LNCaP clone FGC (cell line): ENCODE data around the gene AP1S3.
"Not testable (repeated sequence)": the region's sequence is repeated elsewhere in the genome, so short reads cannot be mapped to it uniquely, and the experiment has no call there.

Experiments
- DNase-seq: peaks from one replicate; pipeline ENCODE4 v3.0.0-alpha.2; 2011; ENCODE audit warnings: low read depth
- H3K4me3 ChIP-seq: 2 replicates; pipeline ENCODE4 v1.5.1; 2011; ENCODE audit warnings: mild to moderate bottlenecking, low read depth, low read length, control low read depth
- CTCF ChIP-seq: IDR thresholded peaks from 2 replicates; pipeline ENCODE4 v1.5.1; 2012; ENCODE audit warnings: mild to moderate bottlenecking; ENCODE audit not compliant: control insufficient read depth, insufficient read depth; ENCODE audit errors: extremely low read depth

The AP1S3 gene

GRCh38 chr2:223824301-223824700 is 13.1 kb downstream of the AP1S3 start:
- H3K4me3 ChIP-seq: no peak overlapping the region
- DNase-seq: no peak
- TF ChIP-seq CTCF: no peak

- no peak for TF ChIP-seq CTCF
- no peak overlapping the region for H3K4me3 ChIP-seq
- no peak for DNase-seq
Observed at GRCh38 chr2:223822818-223823217, 14.6 kb downstream of the AP1S3 start.

GRCh38 chr2:223820549-223820948 is 16.8 kb downstream of the AP1S3 start:
- no peak for DNase-seq
- no peak for TF ChIP-seq CTCF
- no peak overlapping the region for H3K4me3 ChIP-seq

- DNase-seq: no peak
- H3K4me3 ChIP-seq: no peak overlapping the region
Observed at GRCh38 chr2:223819891-223820290, 17.5 kb downstream of the AP1S3 start.

GRCh38 chr2:223815884-223816570 is 21.4 kb downstream of the AP1S3 start:
- no peak for TF ChIP-seq CTCF
- no peak for DNase-seq
- no peak overlapping the region for H3K4me3 ChIP-seq

More at GRCh38 chr2:223819891-223820290, 17.5 kb downstream of the AP1S3 start:
- TF ChIP-seq CTCF: no peak

- H3K4me3 ChIP-seq: no peak overlapping the region
- no peak for DNase-seq
- TF ChIP-seq CTCF: no peak
Observed at GRCh38 chr2:223815186-223815883, 22.0 kb downstream of the AP1S3 start.

- H3K4me3 ChIP-seq, DNase-seq: not testable (repeated sequence)
Observed at GRCh38 chr2:223814764-223815163, 22.6 kb downstream of the AP1S3 start.
